Keratinocyte (primary cell): ENCODE results near the gene GRM2. TPM values are rescaled to one million over a fixed set of nuclear protein-coding genes. Genes with fewer than 3 reads are reported as not detected.

ENCODE experiments used
- DNase-seq: peaks from one replicate; pipeline ENCODE4 v3.0.0-alpha.2; 2011; ENCODE audit warnings: low read depth, missing footprints, low spot score
- FAIRE-seq: peaks from 2 replicates; lab custom pipeline; 2011; peaks lifted over from hg19 to GRCh38; lab: Jason Lieb, UNC
- H2AFZ ChIP-seq: 2 replicates; pipeline ENCODE4 v1.6.0; 2012; ENCODE audit warnings: low read length, control low read depth, inconsistent platforms; ENCODE audit not compliant: control insufficient read depth
- H3K27ac ChIP-seq: 2 replicates; pipeline ENCODE4 v1.5.1; 2011; ENCODE audit warnings: low read length; ENCODE audit not compliant: control insufficient read depth, insufficient read depth
- H3K27me3 ChIP-seq: 3 replicates; pipeline ENCODE4 v1.6.0; 2011; ENCODE audit warnings: low read length; ENCODE audit not compliant: control insufficient read depth, insufficient read depth; ENCODE audit errors: extremely low read depth
- H3K36me3 ChIP-seq, 2 experiments: 2 replicates in 1 of 2; 3 replicates in 1 of 2; pipeline ENCODE4 v1.5.1; 2011; ENCODE audit warnings: low read length in 2 of 2, mild to moderate bottlenecking in 1 of 2; ENCODE audit not compliant: control insufficient read depth in 2 of 2, insufficient read depth in 2 of 2; ENCODE audit errors: extremely low read depth in 1 of 2
- H3K4me1 ChIP-seq: 3 replicates; pipeline ENCODE4 v1.5.1; 2011; ENCODE audit warnings: low read length; ENCODE audit not compliant: control insufficient read depth, insufficient read depth; ENCODE audit errors: extremely low read depth
- H3K4me2 ChIP-seq: 3 replicates; pipeline ENCODE4 v1.6.0; 2011; ENCODE audit warnings: low read depth, low read length; ENCODE audit not compliant: control insufficient read depth, insufficient read depth; ENCODE audit errors: extremely low read depth
- H3K4me3 ChIP-seq, 3 experiments: fragments of 200-600 bp in 1 of 3; sonication (generic) in 1 of 3; 2 replicates in 2 of 3; 3 replicates in 1 of 3; pipeline ENCODE4 v1.5.1; 2011 to 2016; ENCODE audit warnings: low read length in 3 of 3, mild to moderate bottlenecking in 3 of 3, control low read depth in 2 of 3, inconsistent platforms in 1 of 3, low read depth in 1 of 3, mixed read lengths in 1 of 3, mixed run types in 1 of 3, moderate library complexity in 1 of 3; ENCODE audit not compliant: control insufficient read depth in 2 of 3, insufficient read depth in 2 of 3; ENCODE audit errors: extremely low read depth in 1 of 3
- H3K79me2 ChIP-seq: 2 replicates; pipeline ENCODE4 v1.6.0; 2012; ENCODE audit warnings: low read length; ENCODE audit not compliant: control insufficient read depth, insufficient read depth
- H3K9ac ChIP-seq: 3 replicates; pipeline ENCODE4 v1.6.0; 2011; ENCODE audit warnings: low read length; ENCODE audit not compliant: control insufficient read depth, insufficient read depth; ENCODE audit errors: extremely low read depth
- H3K9me1 ChIP-seq: 3 replicates; pipeline ENCODE4 v1.6.0; 2011; ENCODE audit warnings: low read length; ENCODE audit not compliant: control insufficient read depth, insufficient read depth; ENCODE audit errors: extremely low read depth
- H3K9me3 ChIP-seq: 2 replicates; pipeline ENCODE4 v1.5.1; 2012; ENCODE audit warnings: low read depth, low read length; ENCODE audit not compliant: control insufficient read depth
- H4K20me1 ChIP-seq: 3 replicates; pipeline ENCODE4 v1.6.0; 2011; ENCODE audit warnings: low read length; ENCODE audit not compliant: control insufficient read depth, insufficient read depth; ENCODE audit errors: extremely low read depth
- CTCF ChIP-seq, 3 experiments: IDR thresholded peaks in 1 of 3; conservative IDR thresholded peaks in 1 of 3; optimal IDR thresholded peaks in 1 of 3; 2 replicates in 2 of 3; 3 replicates in 1 of 3; pipeline versions ENCODE3 to v1.5.1; 2011; ENCODE audit warnings: low read length in 3 of 3, mild to moderate bottlenecking in 3 of 3, moderate library complexity in 2 of 3, control low read depth in 1 of 3, inconsistent platforms in 1 of 3; ENCODE audit not compliant: insufficient read depth in 2 of 3; ENCODE audit errors: extremely low read depth in 1 of 3
- EZH2 ChIP-seq: IDR thresholded peaks from one replicate; pipeline ENCODE4 v1.6.1; 2012; ENCODE audit warnings: inconsistent platforms, mild to moderate bottlenecking, low read length, moderate library complexity
- dilution Hi-C: fragments of 300-500 bp; cut with MboI; formaldehyde crosslinking; loops from one replicate; pipeline ENCODE4 v1.7.0; 2020; ENCODE audit warnings: low sequenced_read_pairs; ENCODE audit not compliant: extremely low pct_ligation_motif_present
- polyA plus RNA-seq, 5 experiments: library from polyadenylated mRNA; depleted of rRNA in 3 of 5; stranded (reverse) in 3 of 5; stranded (forward) in 1 of 5; unstranded in 1 of 5; fragments of >200 nt; gene quantifications; 1 replicate in 1 of 5; 2 replicates in 3 of 5; 3 replicates in 1 of 5; pipeline versions ENCODE4 v1.2.1 to v1.2.3, GENCODE V29; 2011 to 2012; ENCODE audit warnings: missing spikeins in 2 of 5, low read depth in 1 of 5, low replicate concordance in 1 of 5

GRM2 gene
- polyA plus RNA-seq, 1 donor (not counting 4 experiments of a cell fraction or from before 2014, with no cell fraction given): 0.07 TPM

- FAIRE-seq (no peak), DNase-seq (no peak)
- Histone ChIP-seq H4K20me1 (peaks cover 12% of the 10 kb centered on the region), H2AFZ (no peak overlapping the region), H3K9me1 (peaks cover 2% of the 10 kb centered on the region), H3K4me2 (no peak overlapping the region), H3K36me3 (peaks cover 10 to 16% of the 10 kb centered on the region in 2 experiments), H3K9ac (no peak overlapping the region), H3K79me2 (no peaks in the 10 kb centered on the region), H3K4me3 (no peak overlapping the region), H3K27ac (no peak overlapping the region), H3K9me3 (no peaks in the 10 kb centered on the region), H3K27me3 (peaks cover 19% of the 10 kb centered on the region), H3K4me1 (peaks cover 4% of the 10 kb centered on the region)
- no peak for TF ChIP-seq EZH2
- TF ChIP-seq CTCF (optimal IDR thresholded peaks at IDR 0.05 in 1 of 3, IDR thresholded peaks at IDR 0.05 in 1 of 3, conservative IDR thresholded peaks at IDR 0.05 in 1 of 3; ENCODE audit: extremely low read depth in 1 of 3, insufficient read depth in 2 of 3, low read length in 3 of 3): no peak
- dilution Hi-C loops: no loop called here
Observed at GRCh38 chr3:51703761-51704510, 2.9 kb upstream of the GRM2 start.

GRCh38 chr3:51704511-51704950, 2.3 kb upstream of the GRM2 start:
- DNase-seq: no peak
- no peaks in the 10 kb centered on the region for H3K9me3 ChIP-seq
- peaks cover 2% of the 10 kb centered on the region for H3K9me1 ChIP-seq
- TF ChIP-seq CTCF (optimal IDR thresholded peaks at IDR 0.05 in 1 of 3, IDR thresholded peaks at IDR 0.05 in 1 of 3, conservative IDR thresholded peaks at IDR 0.05 in 1 of 3; ENCODE audit: extremely low read depth in 1 of 3, insufficient read depth in 2 of 3, low read length in 3 of 3): no peak
- TF ChIP-seq EZH2: no peak
- no peak overlapping the region for H2AFZ ChIP-seq
- peaks cover 8 to 12% of the 10 kb centered on the region in 2 experiments for H3K36me3 ChIP-seq
- peaks cover 12% of the 10 kb centered on the region for H4K20me1 ChIP-seq
- no peak overlapping the region for H3K4me2 ChIP-seq
- no peak overlapping the region for H3K9ac ChIP-seq
- no peak for FAIRE-seq
- H3K4me3 ChIP-seq: no peak overlapping the region
- dilution Hi-C loops: no loop called here
- no peaks in the 10 kb centered on the region for H3K79me2 ChIP-seq
- H3K27me3 ChIP-seq: peaks cover 20% of the 10 kb centered on the region
- peaks cover 4% of the 10 kb centered on the region for H3K4me1 ChIP-seq
- H3K27ac ChIP-seq: no peak overlapping the region
